Suprapubic skin (tissue), 4 donors: ENCODE results near the gene GPR146. TPM values are rescaled to one million over a fixed set of nuclear protein-coding genes. Genes with fewer than 3 reads are reported as not detected.

Experiments
- DNase-seq, 2 donors: peaks; one replicate each; pipeline ENCODE4 v3.0.0-alpha.2; 2019; ENCODE audit warnings: low spot score in 2 of 2
- H3K27ac ChIP-seq: fragments of 200-600 bp; sonication (generic); one replicate; pipeline ENCODE4 v1.5.1; 2019
- H3K27me3 ChIP-seq: fragments of 200-600 bp; sonication (generic); one replicate; pipeline ENCODE4 v1.5.1; 2019
- H3K36me3 ChIP-seq: fragments of 200-600 bp; sonication (generic); one replicate; pipeline ENCODE4 v1.5.1; 2019
- H3K4me1 ChIP-seq: fragments of 200-600 bp; sonication (generic); one replicate; pipeline ENCODE4 v1.5.1; 2019
- H3K4me3 ChIP-seq: fragments of 200-600 bp; sonication (generic); one replicate; pipeline ENCODE4 v1.5.1; 2019; ENCODE audit warnings: mild to moderate bottlenecking
- H3K9me3 ChIP-seq: fragments of 200-600 bp; sonication (generic); one replicate; pipeline ENCODE4 v1.5.1; 2019
- CTCF ChIP-seq, 2 donors: fragments of 200-600 bp in 1 of 2; fragments of 450-650 bp in 1 of 2; sonication (generic) in 1 of 2; IDR thresholded peaks; one replicate each; pipeline ENCODE4 v1.5.1; 2016 to 2019; ENCODE audit warnings: antibody characterized with exemption in 2 of 2, mild to moderate bottlenecking in 1 of 2, moderate library complexity in 1 of 2
- EP300 ChIP-seq: sonication (generic); formaldehyde crosslinking; IDR thresholded peaks from one replicate; pipeline ENCODE4 v1.6.1; 2017; ENCODE audit warnings: antibody characterized with exemption
- POLR2A ChIP-seq, 2 donors: fragments of 450-650 bp; IDR thresholded peaks; one replicate each; pipeline ENCODE4 v1.6.1; 2017; ENCODE audit warnings: antibody characterized with exemption in 2 of 2, mild to moderate bottlenecking in 2 of 2, moderate library complexity in 2 of 2
- POLR2AphosphoS5 ChIP-seq, 3 donors: sonication (generic); formaldehyde crosslinking; IDR thresholded peaks; one replicate each; pipeline ENCODE4 v1.6.1; 2017; ENCODE audit warnings: antibody characterized with exemption in 3 of 3
- WGBS: methylation state at CpG from one replicate; pipeline ENCODE4 v1.1.5; 2018; 5-methylcytosine and 5-hydroxymethylcytosine counted together
- total RNA-seq, 4 donors: library from RNA; depleted of rRNA; stranded (reverse); fragments of >200 nt; gene quantifications; one replicate each; pipeline ENCODE4 v1.1.0, GENCODE V29; 2016

GPR146 gene
- total RNA-seq, 4 donors from 2014 or later = 24.1 to 50.8 (median 39.3) TPM

DNA sequence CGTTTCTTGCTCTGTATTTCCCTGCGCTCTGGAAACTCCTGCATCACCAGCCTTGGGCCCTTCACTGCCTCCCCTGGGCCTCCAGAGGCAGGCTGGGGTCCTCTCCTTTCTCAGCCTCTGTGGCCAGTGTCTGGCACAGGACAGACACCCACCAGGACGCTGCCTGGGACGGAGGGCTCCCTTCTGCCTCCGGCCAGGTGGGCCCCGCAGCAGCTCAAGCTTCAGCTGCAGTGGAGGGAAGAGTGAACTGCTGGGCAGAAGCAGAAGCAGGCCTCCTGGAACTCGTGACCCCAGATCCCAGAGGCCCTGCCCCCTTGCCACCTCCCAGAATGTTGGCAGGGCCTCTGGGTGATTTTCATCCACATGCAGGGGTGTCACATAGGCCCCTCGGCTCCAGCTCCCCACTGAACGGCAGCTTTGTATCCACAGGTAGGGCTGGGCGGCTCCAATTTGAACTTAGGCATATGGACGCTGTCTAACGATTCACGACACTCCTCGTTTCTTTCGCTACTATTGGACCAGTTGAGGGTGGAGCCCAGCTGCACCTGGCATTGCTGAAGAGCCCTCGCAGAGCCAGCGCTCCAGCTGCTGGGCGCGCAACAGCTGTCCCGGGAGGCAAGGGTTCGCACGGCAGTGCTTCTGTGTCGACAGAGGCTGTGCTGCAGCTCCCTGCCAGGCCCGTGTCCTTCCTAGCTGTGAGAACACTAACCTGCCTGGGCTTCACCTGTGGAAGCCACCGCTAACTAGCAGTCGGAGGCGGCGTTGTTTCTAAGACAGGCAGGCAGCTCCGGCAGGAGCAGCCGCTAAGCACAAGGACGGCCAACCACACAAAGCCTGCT lies 18.4 kb upstream of the GPR146 start:
- H3K27ac ChIP-seq = no peak overlapping the region
- H3K36me3 ChIP-seq = peaks cover 21% of the 10 kb centered on the region
- TF ChIP-seq EP300 (no peak), POLR2AphosphoS5 (IDR thresholded peaks at IDR 0.05) (no peak), CTCF (IDR thresholded peaks at IDR 0.05) (no peak), POLR2A (IDR thresholded peaks at IDR 0.05) (no peak)
- no peaks in the 10 kb centered on the region for H3K9me3 ChIP-seq
- 76% methylated on average over 23 of the region's 31 CpGs for WGBS
- H3K4me1 ChIP-seq = peaks cover 51% of the 10 kb centered on the region
- H3K27me3 ChIP-seq = no peaks in the 10 kb centered on the region
- no peak for DNase-seq
- H3K4me3 ChIP-seq = no peak overlapping the region

GRCh38 chr7:1026721-1027161 lies 17.6 kb upstream of the GPR146 start:
- Histone ChIP-seq H3K4me3 (peak overlapping the region; percentile 84), H3K27me3 (no peaks in the 10 kb centered on the region), H3K27ac (no peak overlapping the region), H3K9me3 (no peaks in the 10 kb centered on the region), H3K36me3 (peaks cover 14% of the 10 kb centered on the region), H3K4me1 (peaks cover 51% of the 10 kb centered on the region)
- WGBS = 87% methylated on average over 20 of the region's 20 CpGs
- DNase-seq = no peak
- TF ChIP-seq CTCF (IDR thresholded peaks at IDR 0.05) (no peak), EP300 (no peak), POLR2AphosphoS5 (IDR thresholded peaks at IDR 0.05) (no peak), POLR2A (IDR thresholded peaks at IDR 0.05) (no peak)

GRCh38 chr7:1027242-1028043 lies 16.9 kb upstream of the GPR146 start:
- no peaks in the 10 kb centered on the region for H3K9me3 ChIP-seq
- H3K4me3 ChIP-seq = peak overlapping the region; percentile 84
- DNase-seq = no peak
- H3K4me1 ChIP-seq = peaks cover 51% of the 10 kb centered on the region
- peaks cover 11% of the 10 kb centered on the region for H3K36me3 ChIP-seq
- no peaks in the 10 kb centered on the region for H3K27me3 ChIP-seq
- TF ChIP-seq POLR2A (IDR thresholded peaks at IDR 0.05) (no peak), EP300 (no peak), CTCF (IDR thresholded peaks at IDR 0.05) (no peak), POLR2AphosphoS5 (IDR thresholded peaks at IDR 0.05) (no peak)
- H3K27ac ChIP-seq = peak overlapping the region; percentile 86
- 75% methylated on average over 22 of the region's 69 CpGs for WGBS

- TF ChIP-seq CTCF (IDR thresholded peaks at IDR 0.05) (no peak), POLR2A (IDR thresholded peaks at IDR 0.05) (peak in 1 of 2 donors; percentile 33), POLR2AphosphoS5 (IDR thresholded peaks at IDR 0.05) (peak in 1 of 3 donors; percentile 26)
- Histone ChIP-seq H3K4me1 (peaks cover 51% of the 10 kb centered on the region), H3K36me3 (peaks cover 8% of the 10 kb centered on the region), H3K27ac (peak overlapping the region; percentile 86), H3K27me3 (no peaks in the 10 kb centered on the region), H3K4me3 (peak overlapping the region; percentile 84), H3K9me3 (no peaks in the 10 kb centered on the region)
- 0% methylated on average over 18 of the region's 77 CpGs for WGBS
- DNase-seq = peak; percentile 87 to 89
Measured at GRCh38 chr7:1028044-1028770, 16.1 kb upstream of the GPR146 start.
